Body of pancreas (tissue), 4 donors: Measurements from ENCODE around the gene PRRT1B.

Experiments
- CTCF ChIP-seq, 7 experiments: fragments of 450-650 bp in 4 of 7; fragments of 200-600 bp in 3 of 7; sonication (generic) in 3 of 7; IDR thresholded peaks; one replicate each; pipeline ENCODE4 v1.5.1; 2016 to 2019; ENCODE audit warnings: antibody characterized with exemption in 7 of 7
- POLR2A ChIP-seq, 3 donors: fragments of 450-650 bp; IDR thresholded peaks; one replicate each; pipeline ENCODE4 v1.6.1; 2016; ENCODE audit warnings: antibody characterized with exemption in 3 of 3, mild to moderate bottlenecking in 2 of 3

DNA sequence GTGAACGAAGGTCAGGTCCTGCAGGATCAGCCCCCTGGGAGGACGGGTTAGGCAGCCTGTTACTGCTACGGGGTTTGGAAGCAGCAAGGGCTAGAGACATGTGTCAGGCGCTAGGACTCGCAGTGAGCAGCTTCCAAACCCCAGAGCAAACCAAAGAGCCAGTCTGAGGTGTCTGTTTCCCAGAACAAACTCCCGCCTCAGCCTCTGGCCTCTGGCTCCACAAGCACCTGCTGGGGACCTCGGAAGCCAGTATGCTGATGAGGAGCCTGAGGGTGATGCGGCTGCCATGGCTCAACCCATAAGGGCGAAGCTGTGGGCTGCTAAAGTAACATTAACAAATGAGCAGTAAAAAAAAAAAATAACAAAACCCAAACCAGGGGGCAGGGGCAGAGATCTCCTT, 35.0 kb downstream of the PRRT1B start:
- TF ChIP-seq CTCF (IDR thresholded peaks at IDR 0.05) = no peak
- TF ChIP-seq POLR2A (IDR thresholded peaks at IDR 0.05) = no peak
